B cell (primary cell): Measurements from ENCODE around the gene ELMO1.

Experiments
- CTCF ChIP-seq: fragments of 200-600 bp; IDR thresholded peaks from one replicate; pipeline ENCODE4 v1.8.0; 2022; ENCODE audit warnings: antibody characterized with exemption, mild to moderate bottlenecking
- EZH2 ChIP-seq: IDR thresholded peaks from 2 replicates; pipeline ENCODE4 v1.6.1; 2012; ENCODE audit warnings: borderline replicate concordance, low read depth, mild to moderate bottlenecking, moderate library complexity, low read length; ENCODE audit not compliant: insufficient read depth, poor library complexity, severe bottlenecking

- TF ChIP-seq EZH2 (no peak), CTCF (no peak)
Observed at GRCh38 chr7:36905841-36906240, 542.8 kb downstream of the ELMO1 start.
